GM19240 (cell line): ENCODE measurements around the gene KRT85.
"Not testable (repeated sequence)": the region's sequence is repeated elsewhere in the genome, so short reads cannot be mapped to it uniquely, and the experiment has no call there.

Source experiments
- DNase-seq: peaks from one replicate; pipeline ENCODE4 v3.0.0; 2011; ENCODE audit warnings: low spot score; ENCODE audit not compliant: insufficient read length

Gene KRT85

DNA sequence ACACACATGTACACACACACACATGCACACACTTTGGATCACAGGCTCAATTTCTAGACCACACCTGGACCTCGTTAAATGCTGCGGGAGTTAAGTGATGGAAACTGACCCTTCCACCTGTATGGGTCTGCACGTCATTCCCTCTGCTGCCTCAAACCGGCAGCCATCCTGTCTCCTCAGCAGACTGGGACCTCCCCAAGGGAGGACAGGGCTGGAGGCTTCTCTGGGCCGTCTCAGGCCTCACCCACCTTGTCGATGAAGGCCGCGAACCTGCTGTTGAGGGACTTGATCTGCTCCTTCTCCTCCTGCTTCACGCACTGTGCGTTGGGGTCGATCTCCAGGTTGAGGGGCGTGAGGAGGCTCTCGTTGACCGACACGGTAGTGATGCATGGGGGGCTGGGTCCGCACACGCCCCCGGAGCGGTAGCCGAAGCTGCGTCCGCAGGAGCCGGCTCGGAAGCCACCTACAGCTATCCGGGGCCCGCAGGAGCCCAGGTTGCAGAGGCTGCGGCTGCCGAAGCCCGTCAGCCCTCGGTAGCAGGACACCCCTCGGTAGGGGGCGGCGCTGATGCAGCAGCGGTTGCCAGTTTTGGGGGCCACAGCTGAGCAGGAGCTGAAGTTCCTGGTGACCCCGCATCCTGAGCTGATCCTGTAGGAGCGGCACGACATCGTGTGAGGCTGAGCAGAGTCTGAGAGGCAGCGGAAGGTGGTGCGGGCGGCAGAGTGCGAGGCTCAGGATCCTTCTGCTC lies at the start of gene KRT85:
Gene KRT85 (minus strand): TSS at position 744 of the 748 bp plus-strand sequence. CDS start 76 bp downstream, at position 668.
- no peak for DNase-seq

DNA sequence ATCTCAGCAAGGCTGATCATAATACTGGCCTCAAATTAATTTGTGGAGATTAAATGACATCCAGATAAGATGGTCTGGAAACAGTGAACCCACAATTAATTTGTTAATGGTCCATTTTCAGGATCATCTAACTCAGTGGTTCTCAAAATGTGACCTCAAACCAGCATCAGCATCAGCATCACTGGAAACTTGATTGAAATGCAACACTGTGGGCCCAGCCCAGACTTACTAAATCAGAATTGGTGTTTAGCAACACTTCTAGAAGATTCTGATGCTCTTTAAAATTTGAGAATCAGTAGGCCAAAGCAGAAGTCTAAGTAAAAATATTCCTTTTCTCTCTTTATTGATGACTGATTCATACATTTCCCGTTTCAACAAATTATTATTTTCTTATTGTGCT lies 49.5 kb upstream of the KRT85 start:
- no peak for DNase-seq

DNA sequence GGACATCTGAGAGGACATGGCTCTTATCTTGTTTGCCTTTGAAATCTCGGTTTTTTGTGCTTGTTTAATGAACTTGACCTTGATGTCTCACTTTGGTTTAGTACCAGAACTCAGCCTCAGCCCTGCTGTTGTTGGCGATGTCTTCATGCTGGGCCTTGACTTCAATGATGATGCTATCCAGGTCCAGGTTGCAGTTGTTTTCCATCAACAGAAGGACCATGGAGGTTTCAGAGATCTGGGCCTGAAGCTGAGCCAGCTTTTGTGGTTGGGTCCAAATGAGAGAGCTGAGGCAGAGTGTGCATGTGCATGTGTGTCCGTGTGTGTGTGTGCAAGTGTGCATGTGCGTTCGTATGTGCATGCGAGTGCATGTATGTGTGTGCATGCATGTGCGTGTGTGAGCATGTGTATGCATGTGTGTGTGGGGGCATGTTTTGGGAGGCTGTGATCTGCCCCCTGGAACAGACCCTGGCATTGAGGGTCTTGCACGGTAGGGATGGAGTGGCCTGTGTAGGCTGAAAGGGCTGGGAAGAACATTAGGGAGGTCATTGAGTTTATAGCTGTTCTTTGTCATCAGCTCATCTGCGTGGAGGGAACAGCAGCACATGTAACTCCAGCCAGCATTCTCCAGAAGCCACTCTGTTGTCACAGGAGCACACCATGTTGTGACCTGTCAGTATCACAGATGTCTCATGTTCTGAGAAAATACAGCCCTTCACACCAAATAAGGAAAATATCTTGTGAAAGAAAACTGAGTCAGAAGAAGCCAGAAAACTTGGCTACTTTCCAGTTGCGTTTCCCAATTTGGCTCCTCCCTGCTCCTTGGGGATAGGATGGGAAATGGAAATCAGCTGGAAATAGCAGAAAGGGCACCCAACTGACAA lies 48.8 kb upstream of the KRT85 start:
- DNase-seq = no peak

DNA sequence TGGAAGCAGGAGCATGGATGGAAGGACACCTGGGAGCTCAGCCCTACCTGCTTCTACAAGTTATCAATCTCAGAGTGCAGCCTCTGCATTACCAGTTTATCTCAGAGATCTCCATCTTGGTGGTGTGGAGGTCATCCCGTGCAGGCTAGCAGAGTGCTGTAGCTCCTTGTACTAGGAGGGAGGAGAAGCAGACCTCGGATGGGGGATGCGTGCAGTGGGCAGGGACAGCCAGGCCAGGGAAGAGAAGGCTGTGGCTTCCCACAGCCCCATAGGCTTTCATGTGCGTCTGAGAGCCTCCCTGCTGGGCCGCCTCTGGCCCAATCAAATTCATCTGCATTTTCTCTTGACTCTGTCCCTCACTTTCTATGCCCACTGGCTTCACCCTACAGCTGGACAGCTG lies 47.7 kb upstream of the KRT85 start:
- no peak for DNase-seq

GRCh38 chr12:52413782-52414345 lies 46.6 kb upstream of the KRT85 start:
- DNase-seq = no peak

GRCh38 chr12:52413202-52413601 lies 45.9 kb upstream of the KRT85 start:
- DNase-seq = no peak

GRCh38 chr12:52411815-52412214 lies 44.5 kb upstream of the KRT85 start:
- no peak for DNase-seq

GRCh38 chr12:52410589-52411248 lies 43.4 kb upstream of the KRT85 start:
- not testable (repeated sequence) for DNase-seq

- no peak for DNase-seq
Observed at GRCh38 chr12:52407918-52408317, 40.6 kb upstream of the KRT85 start.

DNA sequence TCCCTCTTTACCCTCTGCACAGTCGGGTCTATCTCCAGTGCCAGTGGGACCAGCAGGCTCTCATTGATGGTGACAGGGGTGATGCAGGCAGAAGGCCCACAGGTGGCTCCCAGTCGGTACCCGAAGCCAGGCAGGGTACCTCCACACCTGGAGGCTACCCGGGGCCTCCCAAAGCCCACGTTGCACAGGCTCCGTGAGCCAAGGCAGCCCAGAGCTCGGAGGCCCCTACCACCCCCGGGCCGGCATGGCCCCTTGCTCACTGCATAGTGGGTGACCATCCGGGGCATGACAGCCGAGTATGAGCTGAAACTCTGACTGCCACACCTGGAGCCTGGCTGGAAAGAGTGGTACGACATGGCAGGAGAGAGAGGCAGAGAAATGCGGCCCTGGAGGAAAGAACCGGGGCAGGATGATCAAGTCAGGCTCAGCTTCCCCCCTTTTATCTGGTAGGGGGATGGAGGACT lies 38.7 kb upstream of the KRT85 start, which contains the start of gene KRT82:
Gene KRT82 (minus strand): TSS at position 414 of the 464 bp plus-strand sequence. CDS start 58 bp downstream, at position 356.
- DNase-seq = no peak

DNA sequence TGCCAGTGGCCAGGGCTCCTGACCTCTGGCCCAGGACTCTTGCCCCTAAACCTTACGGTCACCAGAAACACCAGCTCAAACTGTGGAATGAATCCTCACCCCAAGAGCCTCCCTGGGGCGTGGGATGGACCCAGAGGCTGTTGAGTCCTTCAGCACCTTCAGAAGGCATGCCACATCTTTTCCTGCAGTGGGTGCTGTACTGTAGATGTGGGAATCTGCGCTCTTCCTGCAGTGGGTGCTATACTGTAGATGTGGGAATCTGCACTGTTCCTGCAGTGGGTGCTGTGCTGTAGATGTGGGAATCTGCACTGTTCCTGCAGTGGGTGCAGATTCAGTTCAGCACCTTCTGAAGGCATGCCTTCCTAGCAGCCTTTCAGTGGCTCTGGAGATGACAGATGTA lies 37.7 kb upstream of the KRT85 start:
- no peak for DNase-seq

DNA sequence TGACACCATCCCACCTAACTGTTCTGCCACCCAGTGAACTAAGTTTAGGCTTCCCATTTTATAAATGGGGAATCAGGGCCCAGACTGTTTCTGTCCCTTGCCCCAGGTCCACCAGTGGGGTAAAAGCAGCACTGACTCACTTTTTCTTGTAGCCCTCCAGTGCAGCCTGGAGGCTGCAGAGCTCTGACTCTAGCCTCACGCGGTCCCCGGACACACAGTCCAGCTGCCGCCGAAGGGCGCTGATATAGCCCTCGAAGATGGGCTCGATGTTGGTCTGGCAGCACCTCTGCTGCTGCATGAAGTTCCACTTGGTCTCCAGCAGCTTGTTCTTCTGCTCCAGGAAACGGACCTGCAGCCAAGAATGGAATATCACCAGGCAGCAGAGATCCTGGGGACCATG lies 36.3 kb upstream of the KRT85 start:
- DNase-seq = no peak

GRCh38 chr12:52402873-52403540 lies 35.7 kb upstream of the KRT85 start:
- no peak for DNase-seq

GRCh38 chr12:52402377-52402776 lies 35.1 kb upstream of the KRT85 start:
- no peak for DNase-seq

DNA sequence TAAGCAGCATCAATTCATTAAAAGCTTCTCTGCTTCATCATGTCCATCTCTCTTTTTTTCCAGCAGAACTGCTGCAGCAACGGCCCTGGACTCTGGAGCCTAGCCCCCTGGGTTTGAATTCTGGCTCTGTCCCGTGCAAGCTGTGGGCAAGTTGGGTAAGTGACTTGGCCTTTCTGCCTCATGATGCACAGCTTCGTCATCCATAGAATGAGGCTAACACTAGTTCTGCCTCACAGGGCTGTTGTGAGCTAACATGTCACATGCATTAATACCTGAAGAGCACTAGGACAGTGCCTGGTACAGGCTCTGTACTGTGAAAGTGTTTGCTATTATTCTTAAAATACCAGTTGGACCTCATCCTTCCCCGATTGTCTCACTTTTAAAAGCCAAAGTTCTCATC lies 34.6 kb upstream of the KRT85 start:
- DNase-seq = no peak

- DNase-seq = no peak
Observed at GRCh38 chr12:52401526-52401925, 34.2 kb upstream of the KRT85 start.

GRCh38 chr12:52400906-52401305 lies 33.6 kb upstream of the KRT85 start:
- DNase-seq = no peak

GRCh38 chr12:52399756-52400155 lies 32.5 kb upstream of the KRT85 start:
- DNase-seq = no peak

DNA sequence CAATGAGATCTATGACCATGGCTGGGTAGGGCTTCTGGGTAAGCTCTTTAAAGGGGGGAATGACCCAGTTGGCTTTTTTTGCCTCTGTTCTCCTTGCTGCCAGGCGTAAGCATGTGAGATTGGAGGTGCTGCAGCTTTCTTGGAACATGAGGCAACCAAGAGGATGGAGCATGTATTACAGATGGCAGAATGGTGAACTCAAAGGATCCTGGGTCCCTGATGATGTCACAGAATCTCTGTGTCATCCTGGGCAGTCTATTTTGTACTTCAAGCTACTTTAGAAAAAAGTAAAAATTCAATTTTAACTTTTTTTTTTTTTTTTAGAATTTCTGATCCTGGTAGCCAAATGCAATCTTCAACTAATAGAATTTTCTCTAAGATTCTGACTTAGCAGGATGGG lies 30.9 kb upstream of the KRT85 start:
- no peak for DNase-seq

GRCh38 chr12:52396656-52397055 lies 29.4 kb upstream of the KRT85 start:
- DNase-seq = no peak
